SK-N-DZ (cell line): ENCODE results near the gene NOTCH3.

Experiments used
- DNase-seq: peaks from one replicate; pipeline ENCODE4 v3.0.0-alpha.2; 2015; ENCODE audit warnings: low spot score
- small RNA-seq, 2 experiments: library from RNA; depleted of rRNA; stranded (forward); fragments of <200 nt; gene quantifications; one replicate each; pipeline ENCODE3, GENCODE V24; 2014

The NOTCH3 gene

DNA sequence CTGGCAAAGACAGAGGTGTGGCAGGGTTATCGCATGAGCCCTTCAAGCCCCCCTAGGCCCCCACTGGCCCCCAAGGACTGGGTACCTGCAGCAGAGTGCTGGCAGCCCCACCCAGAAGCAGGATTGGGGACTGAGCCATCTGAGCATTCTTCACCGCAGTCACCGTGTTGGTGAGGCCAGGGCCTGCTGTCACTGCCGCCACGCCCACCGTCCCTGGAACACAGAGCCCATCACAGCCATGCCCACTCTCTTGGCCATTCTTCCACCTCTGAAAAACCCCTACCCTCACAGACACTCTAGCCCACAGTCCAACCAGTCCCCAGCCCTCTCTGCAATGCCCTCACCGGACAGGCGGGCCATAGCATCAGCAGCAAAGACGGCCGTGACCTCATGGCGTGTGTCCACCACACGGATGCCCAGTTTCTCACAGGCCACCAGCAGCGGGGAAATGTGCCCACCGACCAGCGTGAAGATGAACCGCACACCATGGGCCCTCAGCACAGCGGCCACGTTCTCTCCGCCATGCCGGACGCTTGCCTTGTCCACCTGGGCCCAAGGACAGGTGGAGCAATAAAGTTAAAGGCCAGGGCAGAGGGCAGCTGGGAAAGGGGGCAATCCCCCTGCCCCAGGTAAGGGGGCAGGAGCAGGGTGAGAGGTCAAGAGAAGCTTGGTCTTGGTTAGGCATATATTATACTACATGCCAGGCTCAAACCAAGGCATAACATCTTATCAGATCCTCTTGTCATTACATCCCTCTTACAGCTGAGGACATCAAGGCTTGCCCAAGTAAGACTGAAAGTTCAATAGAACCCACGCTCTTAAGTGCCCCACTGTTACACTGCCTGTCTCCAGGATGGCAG is 77.5 kb downstream of the NOTCH3 start:
- no peak for DNase-seq

DNA sequence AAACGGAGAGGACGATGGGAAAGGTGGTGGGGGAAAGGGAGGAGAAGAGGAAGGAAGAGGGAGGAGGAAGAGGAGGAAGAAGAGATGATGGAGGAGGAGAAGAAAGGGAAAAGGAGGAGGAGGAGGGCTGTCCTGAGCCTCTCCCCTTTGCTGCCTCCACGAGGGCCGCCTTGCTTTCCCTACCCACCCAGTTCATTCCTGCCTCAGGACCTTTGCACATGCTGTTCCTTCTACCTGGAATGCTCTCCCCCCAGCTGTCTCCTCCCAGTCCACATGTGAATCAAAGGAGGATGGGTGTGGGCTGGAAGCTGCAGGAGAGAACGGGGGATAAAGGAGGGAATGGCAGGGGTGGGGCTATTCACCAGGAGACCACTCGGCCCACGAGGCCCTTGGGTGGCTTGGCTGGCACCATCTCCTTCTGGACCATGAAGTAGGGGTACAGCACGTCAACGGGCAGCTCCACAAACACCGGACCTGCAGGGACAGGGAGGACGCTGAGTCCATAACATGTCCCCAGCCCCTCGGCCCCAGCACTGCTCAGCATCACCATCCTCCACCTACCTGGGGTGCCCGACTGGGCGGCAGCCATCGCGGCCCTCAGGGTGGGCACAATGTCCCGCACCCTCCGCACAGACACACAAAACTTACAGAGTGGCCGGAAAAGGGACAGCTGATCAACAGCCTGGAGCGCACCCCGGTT is 78.3 kb downstream of the NOTCH3 start:
- DNase-seq = no peak

DNA sequence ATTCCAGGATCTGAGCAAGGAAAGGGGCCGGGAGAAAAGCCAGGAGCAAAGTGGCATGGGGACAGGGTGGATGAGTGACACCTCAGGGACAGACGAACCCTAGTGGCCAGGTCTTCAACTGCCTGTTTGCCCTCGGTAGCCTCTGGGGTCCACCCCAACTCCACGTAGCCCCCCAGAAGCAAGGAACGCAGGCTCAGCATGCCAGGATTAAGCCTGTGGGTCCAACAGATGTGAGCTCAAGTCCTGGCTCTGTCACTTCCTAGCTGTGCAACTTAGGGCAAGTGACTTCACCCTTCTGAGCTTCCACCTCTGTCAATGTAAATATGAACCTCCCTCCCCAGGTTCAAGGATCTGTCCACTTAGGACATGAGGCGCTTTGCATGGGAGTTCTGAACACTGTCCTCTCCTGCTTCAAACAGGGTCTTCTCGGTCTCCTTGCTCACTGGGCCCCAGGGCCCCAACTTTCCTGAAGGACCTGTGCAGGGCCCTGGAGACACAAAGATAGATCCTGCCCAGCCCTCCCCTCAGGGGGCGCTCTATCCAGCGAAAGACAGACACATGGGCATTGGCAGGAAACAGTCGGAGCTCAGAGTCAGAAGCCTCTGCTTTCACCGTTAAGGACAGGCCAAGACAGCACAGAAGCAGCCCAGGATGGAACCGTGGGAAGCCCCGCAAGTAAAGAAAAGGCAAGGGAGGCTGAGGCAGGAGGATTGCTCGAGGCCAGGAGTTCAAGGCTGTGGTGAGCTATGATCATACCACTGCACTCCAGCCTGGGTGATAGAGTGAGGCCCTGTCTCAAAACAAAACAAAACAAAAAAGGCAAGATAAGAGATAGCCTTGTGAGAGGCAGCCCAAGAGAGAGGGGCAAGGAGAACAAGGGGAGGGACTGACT is 80.4 kb downstream of the NOTCH3 start:
- DNase-seq = no peak

DNA sequence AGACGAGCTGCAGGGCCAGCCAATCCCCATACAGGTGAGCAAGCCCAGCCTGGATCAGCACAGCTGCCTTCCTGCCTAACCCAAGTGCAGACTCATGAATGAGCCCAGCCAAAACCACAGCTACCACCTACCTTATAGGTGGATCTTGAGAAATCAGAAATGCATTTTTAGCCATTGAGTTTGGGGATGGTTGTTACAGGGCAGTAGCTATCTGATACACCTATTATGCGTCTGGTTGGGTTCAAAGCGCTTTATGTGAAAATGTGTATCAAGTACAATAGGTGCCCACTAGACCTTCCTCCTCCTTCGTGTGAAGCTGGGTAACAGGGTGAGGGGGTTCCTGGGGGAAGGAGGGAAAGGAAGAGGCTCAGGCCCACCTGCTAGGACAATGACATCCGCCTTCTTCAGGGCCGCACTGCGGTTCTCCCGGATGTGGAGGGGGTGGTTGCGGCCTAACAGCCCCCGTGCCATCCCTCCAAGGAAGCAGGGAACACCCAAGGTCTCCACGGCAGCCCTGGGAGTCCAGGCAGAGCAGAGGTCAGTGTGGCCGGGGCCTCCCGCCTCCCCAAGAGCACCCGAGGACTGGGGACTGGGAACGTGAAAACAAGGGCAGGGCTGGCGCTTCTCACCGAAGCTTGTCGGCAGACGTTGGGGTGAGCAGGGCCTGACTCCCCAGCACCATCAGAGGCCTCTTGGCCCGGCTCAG is 81.9 kb downstream of the NOTCH3 start:
- DNase-seq = no peak

DNA sequence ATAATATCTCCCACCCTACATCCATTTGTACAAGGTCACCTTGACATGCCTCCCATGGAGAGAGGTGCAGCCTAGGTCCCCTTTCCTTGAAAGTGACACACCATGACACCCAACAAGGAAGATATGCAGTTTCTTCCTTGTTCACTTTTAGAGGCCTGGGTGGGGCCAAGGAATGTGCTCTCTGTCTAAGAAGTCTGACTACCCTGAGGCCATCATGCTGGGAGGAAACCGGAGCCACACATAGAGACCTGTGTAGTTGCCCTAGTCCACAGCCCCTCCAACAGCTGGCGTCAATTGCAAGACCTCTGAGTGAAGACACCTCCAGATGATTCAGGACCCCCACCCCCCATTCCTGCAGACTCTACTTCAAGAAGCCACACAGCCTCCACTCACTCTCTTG is 82.5 kb downstream of the NOTCH3 start:
- no peak for DNase-seq

DNA sequence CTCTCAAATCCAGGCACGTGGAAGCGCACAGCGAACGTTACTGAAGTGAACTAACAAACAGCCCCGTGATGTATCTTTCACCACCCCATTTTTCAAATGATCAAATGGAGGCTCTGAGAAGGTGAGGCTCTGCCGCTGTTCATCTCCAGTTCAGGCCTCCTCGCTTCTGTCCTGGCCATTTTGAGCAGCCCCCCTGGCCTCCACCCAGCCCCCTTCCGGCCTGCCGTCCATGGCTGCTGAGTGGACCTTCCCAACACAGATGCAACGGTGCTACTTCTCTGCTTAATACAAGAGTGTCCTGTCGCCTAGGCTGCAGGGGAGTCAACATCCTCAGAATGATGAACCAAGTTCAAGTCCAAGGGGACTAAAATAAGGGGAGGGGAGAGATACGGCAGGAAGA is 83.9 kb downstream of the NOTCH3 start:
- DNase-seq = no peak

DNA sequence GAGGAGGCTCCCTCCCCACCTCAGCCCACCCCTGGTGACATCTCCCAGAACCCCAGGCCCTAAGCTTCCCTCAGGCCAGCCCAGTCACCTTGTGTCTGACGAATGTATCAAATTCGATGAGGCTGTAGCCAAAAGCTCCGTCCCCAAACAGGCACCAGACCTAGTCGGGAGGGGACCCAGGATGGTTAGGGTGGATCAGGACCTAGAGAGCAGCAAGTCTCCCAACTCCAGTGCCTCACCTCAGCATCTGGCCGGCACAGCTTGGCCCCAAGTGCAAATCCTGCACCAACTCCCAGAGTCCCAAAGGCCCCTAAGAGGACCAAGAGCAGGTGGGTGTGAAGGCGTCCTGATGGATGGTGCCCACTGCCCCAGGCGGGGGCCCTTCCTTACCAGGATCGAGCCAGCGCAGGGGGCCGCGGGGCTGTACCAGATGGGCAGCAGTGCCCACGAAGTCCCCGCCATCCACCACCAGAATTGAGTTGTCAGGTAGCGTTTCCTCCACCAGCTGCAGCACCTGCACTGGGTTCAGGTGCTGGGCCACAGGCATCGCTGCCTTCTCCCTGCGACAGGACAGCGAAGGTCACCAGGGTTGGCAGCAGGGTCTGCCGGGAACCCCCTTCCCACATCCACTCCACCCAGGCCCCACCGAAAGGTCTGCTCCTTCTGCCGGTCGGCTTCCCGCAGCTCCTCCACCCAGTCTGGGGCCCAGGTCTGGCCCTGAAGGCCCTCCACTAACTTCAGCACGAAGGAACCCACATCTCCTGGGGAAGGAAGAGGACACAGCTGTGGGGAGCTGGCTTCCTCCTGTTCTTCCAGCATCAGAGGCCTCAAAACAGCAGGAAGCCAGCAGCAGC is 84.8 kb downstream of the NOTCH3 start:
- no peak for DNase-seq

DNA sequence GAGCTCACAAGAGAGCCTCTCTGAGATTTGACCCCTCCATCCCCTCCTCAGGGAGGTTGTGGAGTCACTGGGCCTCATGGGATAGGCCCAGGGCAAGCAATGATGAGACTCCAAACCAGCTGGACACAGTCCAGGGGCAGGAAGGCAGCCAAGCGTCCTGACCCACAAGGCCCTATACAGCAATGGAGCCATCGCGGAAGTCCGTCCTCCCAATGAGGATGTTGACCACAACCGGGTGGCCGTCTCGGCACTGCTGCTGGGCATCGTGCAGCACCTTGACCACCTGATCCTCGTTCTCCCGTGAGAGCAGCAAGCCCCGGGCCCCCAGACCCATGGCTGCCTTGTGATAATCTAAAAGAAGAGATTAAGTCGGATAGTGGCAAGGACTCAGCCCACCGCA is 85.7 kb downstream of the NOTCH3 start:
- no peak for DNase-seq

DNA sequence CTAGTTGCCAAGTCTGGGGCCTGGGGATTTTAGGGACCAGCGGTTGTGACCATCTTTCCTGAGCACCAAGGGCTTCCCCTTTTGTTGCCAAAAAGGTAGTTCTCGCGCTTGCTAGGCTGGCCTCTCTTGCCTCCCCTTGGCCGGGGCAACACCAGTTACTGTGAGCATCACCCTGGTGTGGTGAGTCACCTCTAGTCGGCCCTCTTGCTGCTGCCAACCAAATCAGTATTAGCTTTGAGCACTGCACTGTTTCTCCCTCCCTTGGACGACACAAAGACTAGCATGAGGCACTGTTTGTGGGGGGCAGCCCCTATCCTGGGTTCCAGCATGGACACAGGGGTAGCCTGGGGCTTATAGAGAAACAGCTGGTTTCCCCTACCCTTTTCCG is 86.6 kb downstream of the NOTCH3 start:
- DNase-seq = no peak

DNA sequence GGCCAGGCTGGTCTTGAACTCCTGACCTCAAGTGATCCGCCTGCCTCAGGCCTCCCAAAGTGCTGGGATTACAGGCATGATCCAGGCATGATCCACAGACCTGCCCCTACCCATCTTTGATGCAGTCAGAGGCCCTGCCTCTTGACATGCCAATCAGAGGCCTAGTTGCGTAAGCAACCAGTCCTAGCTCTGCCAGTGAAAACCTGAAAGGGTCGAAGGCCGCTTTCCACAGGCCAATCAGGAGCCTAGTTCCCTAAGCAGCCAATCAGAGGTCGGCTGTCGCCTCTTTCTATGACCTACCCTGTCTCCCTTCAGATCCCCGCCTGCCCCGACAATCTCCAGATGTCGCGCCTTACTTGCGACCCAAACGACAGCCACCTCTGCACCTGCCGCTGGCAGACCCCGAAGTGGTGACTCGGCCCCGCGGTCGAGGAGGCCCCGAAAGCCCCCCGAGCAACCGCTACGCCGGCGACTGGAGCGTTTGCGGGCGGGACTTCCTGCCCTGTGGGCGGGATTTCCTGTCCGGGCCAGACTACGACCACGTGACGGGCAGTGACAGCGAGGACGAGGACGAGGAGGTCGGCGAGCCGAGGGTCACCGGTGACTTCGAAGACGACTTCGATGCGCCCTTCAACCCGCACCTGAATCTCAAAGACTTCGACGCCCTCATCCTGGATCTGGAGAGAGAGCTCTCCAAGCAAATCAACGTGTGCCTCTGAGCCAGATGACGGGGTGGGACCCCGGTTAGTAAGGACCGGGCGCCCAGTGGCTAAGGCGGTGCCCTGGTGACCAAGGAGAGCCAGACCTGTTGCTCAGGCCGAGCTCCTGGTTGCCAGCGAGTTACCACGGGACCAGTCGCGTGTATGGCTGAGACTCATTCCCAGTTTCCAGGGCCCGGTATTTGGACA is 87.3 kb downstream of the NOTCH3 start:
- no peak for DNase-seq

DNA sequence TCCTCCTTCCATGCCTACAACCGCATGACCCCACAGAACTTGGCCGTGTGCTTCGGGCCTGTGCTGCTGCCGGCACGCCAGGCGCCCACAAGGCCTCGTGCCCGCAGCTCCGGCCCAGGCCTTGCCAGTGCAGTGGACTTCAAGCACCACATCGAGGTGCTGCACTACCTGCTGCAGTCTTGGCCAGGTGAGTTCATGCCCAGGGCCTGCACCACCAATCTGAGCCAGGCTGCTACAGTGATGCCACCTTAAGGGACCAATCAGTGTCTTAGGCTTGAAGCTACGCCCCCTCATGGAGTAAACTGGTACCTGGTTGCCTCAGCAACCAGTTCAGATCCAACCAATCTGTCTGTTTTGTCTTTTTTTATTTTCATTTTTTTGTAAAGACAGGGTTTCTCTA is 88.4 kb downstream of the NOTCH3 start:
- no peak for DNase-seq

DNA sequence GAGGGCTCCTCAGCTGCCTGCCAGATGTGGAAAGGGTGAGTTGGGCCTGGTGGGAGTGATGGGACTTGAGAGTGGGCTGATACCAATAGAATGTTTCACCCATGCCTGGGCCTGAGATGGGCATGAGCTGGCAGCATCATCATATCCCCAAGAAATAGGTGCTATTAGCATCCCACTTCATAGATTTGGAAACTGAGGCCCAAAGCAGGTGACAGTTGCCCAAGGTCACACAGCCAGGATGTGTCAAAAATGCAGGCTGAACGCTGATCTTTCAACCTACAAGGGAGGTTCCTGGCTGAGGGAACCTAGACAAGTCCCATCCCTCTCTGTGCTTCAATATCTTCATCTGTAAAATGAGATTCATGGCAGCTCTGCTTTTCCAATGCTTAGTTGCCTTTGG is 89.0 kb downstream of the NOTCH3 start:
- no peak for DNase-seq

DNA sequence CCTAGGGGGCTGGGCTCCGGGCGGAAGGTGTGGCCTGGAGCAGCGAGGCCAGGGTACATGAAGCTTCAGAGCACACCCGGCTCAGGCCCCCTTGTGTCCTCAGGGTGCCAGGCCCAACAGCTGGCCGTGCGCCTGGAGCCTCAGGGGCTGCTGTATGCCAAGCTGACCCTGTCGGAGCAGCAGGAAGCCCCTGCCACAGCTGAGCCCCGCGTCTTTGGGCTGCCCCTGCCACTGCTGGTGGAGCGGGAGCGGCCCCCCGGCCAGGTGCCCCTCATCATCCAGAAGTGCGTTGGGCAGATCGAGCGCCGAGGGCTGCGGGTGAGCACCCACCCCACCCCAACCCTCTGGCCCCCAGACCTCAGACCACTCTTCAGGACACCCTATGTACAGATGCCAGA is 90.4 kb downstream of the NOTCH3 start:
- no peak for DNase-seq

DNA sequence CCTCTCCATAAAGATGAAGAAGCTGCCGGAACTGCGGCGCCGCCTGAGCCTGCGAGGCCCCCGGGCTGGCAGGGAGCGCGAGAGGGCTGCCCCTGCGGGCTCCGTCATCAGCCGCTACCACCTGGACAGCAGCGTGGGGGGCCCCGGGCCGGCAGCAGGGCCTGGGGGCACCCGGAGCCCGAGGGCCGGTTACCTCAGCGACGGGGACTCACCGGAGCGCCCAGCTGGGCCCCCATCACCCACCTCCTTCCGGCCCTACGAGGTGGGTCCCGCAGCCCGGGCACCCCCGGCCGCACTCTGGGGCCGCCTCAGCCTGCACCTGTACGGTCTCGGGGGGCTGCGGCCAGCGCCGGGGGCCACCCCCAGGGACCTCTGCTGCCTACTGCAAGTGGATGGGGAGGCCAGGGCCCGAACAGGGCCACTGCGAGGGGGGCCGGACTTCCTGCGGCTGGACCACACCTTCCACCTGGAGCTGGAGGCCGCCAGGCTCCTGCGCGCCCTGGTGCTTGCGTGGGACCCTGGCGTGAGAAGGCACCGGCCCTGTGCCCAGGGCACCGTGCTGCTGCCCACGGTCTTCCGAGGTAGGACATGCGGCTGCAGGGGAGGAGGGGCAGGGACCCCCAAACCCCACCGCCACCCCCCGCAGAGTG is 90.9 kb downstream of the NOTCH3 start:
- no peak for DNase-seq

Small RNA genes lying within 50 kb of the gene (small RNA-seq; reads per million reads assigned to genes)
- gene MIR6795 (0 reads per million in 2 experiments), gene RNU6-782P (0 reads per million in 2 experiments)
